HG02852 (cell line): Measurements from ENCODE around the gene AGPAT4.
"Not testable (repeated sequence)": the region's sequence is repeated elsewhere in the genome, so short reads cannot be mapped to it uniquely, and the experiment has no call there.

Experiments used
- ATAC-seq: cut with Tn5 transposase; IDR thresholded peaks from one replicate; pipeline ENCODE4 v1.9.1; 2021; ENCODE audit warnings: mild to moderate bottlenecking, moderate library complexity; ENCODE audit not compliant: unreplicated experiment

The AGPAT4 gene

DNA sequence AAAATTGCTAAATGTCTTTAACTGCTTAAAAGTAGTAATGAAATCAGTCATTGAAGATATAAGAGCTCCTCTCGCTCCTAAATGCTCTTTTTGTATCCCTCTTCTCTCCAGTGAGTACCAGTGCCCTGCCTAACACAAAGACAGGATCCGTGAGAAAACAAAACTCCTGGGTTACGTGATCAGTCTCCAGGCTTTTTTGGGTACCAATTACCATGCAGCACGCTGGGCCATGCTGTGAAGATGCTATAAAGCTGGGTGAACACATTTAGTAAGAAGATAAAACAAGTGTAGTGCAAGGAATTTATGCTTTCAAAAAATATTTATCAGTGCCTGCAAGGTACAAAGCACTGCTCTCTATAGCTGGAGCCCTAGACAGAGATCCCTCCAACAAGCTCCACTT, 66.7 kb downstream of the AGPAT4 start:
- ATAC-seq = no peak

DNA sequence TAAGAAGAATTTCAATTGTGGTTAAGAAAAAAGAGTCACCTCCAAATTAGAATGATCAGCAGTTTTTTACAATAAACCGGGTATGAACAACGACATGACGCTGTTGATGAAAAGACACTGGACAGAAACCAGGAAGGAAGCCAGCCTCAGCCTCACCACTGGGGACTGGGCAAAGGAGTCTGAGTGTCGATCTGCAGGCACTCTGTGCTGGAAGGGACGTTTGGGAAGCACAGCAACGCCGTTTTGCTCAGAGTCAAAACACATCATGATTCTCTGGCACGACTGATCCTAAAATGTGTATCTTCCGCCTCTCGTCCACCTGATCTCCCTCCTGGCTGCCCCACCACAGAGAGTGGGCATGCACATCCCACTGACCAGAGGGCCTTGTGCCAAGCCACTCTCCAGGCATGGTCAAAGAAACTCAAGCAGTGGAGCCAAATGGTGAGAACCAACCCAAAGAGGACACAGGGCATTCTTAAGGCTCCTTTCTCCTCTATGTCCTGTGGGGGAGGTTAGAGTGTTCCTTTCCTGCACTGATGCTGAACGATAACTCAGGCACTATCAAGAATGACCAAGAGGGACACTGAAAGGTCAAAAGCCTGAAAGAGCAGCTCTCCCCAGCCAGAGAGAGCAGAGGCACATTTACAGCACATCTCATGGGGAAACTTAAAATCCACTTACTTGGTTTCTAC, 68.8 kb downstream of the AGPAT4 start:
- ATAC-seq = no peak

DNA sequence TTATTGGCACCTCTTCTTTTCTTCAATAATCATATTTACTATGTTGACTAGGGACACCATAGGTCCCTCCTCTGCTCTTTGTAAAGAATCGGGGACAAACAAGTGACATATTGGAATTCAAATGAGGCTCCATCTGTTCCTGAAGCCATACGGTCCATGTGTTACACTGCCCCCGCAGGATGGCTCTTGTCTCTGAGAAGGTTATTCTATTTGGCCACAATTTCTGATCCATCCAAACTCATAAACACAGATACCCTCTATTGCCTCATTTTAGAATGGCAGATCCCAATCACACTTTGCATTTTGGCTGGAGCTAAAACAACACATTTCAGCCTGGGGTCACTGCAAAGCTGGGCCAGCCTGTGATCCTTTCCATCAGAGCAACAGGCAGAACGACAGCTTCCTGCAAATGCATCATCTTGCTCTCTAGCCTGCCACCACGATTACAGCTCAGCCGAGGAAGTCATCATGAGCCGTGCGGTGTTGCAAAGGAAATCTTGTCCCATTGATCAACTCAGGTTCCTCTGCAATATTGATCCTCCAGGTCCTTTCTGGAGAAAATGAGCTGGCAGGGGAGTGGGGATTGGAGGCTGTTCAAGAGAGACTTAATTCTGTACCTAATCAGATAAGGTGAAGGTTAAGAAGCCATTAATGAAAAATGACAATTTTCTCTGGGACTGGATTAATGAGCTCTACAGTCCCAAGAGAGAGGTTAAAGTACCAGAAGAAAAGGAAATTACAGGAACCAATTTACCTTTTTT, 73.1 kb downstream of the AGPAT4 start:
- no peak for ATAC-seq

DNA sequence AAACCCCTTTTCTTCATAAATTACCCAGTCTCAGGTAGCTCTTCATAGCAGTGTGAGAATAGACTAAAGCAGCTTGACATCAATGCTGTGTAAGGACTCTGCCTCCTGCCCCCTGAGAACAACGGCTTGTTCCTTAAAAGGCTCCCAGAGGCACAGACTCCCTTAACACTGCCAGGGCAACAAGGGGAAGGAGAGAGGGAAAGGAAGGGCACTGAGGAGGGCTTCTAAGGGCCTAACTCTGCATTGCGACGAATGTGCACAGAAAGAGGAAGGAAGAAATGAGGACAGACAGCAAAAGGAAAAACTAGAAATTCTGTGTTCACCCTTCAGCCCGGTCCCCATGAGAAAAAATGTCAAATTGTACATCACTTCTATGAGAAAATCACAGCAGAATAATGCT, 74.0 kb downstream of the AGPAT4 start:
- ATAC-seq = no peak

DNA sequence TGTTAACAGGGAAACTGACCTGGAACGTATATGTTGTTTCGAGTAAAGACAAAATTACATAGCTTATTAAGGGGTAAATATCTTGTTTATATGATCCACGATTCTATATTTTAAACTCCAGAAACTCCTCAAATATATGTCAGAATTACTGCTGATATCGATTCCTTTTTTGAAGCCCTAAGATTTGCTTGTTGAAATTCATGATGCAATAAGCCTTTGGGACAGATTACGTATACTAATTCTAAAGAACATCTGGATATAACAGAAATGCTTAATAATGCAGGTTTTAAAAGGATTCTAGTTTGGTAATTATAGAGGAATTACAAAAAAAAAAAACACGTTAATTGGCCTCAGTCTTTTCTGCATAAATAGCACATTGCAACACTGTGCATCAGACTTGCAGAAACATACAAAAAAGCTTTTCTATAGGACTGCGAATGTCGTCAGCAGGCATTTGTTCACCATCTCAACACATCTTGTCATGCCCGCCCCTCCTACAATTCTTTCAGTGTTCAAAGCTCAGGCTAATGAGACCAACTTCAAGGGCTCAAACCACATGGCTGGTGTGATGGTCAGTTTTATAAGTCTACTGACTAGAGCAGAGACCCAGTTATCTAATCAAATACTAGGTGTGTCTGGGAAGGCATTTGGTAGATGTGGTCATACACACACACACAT, 74.9 kb downstream of the AGPAT4 start:
- no peak for ATAC-seq

DNA sequence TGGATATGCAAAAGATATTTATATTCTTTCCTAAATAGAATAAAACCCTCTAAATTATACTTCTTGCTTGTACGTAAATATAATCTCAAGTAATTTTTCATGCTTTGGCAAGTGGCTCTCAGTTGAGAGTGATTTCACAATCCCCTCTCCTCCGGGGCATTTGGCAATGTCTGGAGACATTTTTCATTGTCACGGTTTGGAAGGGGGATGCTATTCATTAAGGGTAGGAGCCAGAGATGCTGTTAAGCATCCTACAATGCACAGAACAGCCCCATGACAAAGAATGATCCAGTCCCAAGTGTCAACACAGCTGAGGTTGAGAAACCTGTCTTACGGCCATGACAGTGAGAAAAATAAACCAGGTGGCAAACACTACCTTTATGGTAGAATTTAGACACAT, 75.7 kb downstream of the AGPAT4 start:
- no peak for ATAC-seq

DNA sequence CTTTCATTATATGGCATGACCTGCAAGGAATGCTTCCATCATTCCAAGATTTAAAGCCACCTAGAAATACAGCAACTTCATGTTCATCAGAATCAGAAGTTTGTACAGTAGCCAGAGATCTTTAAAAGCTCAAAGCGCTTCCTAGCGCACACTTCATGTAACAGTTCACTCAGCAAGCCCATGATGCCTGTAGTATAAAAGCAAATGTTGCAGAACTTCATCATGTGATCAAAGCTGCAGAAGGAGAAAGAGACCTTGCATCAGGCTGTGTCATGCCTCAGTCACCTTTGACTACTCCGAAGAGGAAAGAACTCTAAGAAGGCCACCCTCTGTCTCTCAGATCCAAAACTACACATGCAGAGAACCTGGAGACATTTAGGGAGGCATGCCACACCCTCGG, 78.5 kb downstream of the AGPAT4 start:
- ATAC-seq = no peak

DNA sequence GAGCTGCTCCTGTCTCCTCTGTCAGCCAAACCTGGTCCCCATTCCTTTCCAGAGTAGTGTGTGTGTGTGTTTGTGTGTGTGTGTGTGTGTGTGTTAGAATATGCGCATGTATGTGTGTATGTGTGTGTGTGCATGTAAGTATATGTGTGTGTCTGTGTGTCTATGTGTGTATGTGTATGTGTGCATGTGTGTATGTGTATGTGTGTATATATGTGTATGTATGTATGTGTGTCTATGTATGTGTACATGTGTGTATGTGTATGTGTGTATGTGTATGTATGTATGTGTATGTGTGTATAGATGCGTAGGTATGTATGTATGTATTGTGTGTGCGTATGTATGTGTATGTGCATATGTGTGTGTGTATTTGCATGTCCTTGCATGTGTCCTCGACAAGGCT, 79.5 kb downstream of the AGPAT4 start:
- no peak for ATAC-seq

DNA sequence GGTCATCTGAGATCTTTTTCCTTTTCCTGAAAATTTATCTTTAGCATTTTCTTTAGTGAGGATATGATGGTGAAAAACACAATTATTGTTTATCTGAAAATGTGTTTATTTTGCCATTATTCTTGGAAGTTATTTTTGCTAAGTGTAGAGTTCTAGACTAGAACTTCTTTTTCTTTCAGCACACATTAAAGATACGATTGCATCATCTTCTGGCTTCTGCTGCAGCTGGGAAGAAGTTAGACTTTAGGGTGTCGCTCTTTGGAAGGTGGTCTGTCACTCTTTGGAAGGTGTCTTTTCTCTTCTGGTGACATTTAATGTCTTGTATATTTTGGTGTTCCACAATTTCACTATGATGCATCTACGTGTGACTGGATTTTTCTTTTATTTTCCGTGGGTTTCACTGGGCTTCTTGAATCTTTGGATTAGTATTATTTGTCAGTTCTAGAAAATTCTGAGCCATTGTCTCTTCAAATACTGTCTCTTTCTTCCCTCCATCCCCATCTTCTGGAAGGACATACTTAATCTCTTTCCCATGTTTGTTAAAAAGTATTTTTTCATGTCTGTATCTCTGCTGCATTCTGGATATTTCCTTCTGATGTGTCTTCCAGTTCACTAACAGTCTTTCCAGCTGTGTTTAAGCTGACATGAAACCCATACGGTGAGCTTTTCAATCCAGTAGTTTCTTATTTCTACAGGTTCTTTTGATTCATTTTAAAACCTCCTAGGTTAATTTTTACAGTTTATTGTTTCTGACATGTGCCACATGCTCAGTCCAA, 81.0 kb downstream of the AGPAT4 start:
- ATAC-seq = no peak

DNA sequence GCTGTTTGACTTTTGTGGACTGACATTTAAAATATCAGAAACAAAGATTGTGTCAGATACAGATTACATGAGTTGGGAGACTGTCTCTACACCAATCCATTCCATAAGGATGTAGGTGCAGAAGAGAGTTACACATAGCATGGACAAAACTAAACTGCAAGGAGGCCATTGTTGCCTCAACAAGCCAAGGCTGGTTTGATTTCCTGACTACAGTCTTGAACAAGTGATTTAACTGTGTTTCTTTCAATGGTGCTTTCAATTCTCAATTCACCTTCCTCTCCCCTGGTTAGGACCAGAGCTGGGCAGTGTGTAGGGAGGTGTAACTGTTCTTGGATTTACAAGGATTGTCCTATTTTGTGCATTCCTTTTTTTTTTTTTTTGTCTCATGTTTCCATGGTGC, 82.2 kb downstream of the AGPAT4 start:
- no peak for ATAC-seq

DNA sequence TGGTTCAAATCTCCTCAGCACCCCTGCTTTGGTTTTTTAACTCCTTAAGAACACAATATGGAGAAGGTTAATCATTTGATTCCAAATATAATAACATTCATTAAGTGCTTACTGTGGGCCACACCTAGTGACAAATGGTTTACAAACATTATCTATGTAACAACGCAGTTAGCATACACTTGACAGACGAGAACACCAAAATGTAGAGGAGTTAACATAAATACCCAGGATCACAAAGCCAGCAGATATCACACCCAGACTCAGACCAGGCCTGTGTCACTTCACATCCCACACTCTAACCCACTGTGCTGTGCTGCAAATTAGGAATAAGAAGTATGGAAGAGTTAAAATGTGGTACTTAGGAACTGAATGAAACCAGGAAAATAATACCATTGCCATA, 82.9 kb downstream of the AGPAT4 start:
- ATAC-seq = no peak

DNA sequence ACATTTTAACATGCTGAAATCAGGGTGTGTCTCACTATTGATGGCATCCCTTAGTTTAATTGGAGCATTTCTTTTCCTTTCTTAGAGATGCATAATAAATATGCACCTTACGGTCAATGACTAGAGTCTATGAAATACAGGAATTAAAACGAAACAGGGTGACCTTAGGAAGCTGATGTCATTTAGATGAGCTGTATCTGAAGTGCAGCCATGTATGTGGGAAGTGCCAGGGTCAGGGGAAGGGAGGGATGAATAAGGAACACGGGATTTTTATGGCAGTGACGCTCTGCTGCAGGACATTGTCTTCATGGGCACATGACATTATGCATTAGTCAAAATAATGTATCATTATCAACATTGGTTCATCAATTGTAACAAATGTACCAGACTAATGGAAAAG, 84.0 kb downstream of the AGPAT4 start:
- no peak for ATAC-seq

DNA sequence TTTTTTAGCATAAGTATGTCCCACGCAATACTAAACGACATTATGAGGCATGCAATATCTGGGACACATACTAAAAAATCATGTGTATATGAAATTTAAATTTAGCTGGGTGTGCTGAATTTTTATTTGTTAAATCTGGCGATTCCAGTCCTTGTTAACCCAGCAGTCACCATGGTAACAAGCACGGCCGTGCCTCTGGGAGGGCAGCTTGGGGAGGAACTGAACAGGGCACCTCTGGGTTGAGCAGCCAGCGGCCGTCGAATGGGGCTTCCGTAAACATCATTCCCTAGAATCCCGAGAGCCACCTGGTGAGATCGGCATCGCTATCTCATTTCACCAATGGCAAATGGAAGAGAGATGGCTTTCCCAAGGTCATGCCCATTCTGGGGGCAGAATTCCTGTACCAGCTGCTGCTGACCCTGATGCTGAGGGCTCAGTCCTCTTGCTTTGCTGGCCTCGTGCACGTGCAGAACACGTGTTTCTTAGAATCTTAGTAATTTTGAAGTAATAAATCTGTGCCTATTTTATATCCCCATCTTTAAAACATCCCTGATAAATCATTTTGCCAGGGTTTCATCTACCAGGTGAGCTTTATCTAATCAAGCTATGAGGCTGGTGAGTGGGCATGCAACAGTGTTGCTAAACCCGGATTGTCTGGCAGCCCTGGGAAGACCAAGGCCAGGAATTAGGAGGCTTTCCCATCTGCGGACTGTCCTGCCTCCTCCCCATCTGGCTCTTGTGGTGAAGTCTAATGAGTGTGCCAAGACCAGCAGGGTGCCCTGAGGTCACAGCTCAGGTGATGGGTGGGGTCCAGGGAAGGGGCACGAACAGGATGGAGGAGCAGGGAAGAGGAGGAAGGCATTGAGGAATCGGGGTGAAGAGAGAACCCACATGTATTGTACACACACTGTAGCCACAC, 85.1 kb downstream of the AGPAT4 start:
- no peak for ATAC-seq

DNA sequence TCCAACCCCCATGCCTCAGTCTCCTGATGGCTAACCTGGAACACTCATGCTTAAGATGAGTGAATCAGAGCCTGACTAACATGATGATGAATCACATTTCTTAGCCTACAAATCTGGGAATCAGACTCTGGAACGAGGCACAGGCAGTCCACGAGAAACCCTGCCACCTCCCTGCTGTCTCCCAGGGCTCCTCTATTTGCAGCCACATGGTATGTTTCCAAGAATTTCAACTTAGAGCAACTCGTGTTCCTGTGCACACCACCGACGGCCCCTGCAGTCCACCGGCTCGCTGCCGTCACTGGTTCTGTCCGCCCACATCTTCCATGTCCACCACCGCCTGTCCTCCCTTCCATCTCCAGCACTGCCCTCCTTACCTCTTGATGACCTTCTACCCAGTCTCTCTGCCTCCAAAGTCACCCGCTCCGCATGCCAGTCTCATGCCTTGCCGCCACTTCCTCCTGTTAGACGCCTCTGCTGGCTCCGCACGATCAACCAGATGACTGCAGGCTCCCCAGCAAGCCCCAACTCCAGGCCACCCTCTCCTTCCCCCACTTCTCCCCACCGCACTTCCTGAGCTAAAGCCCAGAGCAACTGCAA, 87.6 kb downstream of the AGPAT4 start:
- no peak for ATAC-seq

DNA sequence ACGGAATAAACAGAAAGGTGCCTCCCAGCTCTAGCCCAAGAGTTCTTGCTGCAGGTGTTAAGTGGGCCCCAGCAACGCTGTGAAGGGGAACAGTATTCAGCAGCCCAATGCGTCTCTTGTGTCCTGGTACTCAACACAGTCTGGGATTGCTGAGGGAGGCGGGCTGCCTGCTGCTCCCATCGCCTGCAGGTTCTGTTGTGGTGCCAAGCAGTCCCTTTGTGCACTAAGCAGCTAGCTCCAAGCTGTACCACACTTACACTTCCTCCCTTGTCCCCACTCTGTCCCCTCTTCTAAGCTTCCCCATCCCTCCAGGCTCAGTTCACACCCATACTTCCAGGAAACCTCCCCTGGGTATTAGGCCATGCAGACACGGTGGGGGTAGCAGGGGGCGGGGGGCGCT, 92.7 kb downstream of the AGPAT4 start:
- no peak for ATAC-seq

DNA sequence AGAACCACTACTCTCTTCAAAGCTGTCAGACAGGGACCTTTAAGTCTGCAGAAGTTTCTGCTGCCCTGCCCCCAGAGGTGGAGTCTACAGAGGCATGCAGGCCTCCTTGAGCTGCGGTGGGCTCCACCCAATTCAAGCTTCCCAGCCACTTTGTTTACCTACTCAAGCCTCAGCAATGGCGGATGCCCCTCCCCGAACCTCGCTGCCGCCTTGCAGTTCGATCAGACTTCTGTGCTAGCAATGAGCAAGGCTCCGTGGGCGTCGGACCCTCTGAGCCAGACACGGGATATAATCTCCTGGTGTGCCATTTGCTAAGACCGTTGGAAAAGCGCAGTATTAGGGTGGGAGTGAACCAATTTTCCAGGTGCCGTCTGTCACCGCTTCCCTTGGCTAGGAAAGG, 95.7 kb downstream of the AGPAT4 start:
- ATAC-seq = not testable (repeated sequence)

DNA sequence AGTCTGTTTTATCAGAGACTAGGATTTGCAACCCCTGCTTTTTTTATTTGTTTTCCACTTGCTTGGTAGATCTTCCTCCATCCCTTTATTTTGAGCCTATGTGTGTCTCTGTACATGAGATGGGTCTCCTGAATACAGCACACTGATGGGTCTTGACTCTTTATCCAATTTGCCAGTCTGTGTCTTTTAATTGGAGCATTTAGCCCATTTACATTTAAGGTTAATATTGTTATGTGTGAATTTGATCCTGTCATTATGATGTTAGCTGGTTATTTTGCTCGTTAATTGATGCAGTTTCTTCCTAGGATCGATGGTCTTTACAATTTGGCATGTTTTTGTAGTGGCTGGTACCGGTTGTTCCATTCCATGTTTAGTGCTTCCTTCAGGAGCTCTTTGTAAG, 97.4 kb downstream of the AGPAT4 start:
- not testable (repeated sequence) for ATAC-seq

DNA sequence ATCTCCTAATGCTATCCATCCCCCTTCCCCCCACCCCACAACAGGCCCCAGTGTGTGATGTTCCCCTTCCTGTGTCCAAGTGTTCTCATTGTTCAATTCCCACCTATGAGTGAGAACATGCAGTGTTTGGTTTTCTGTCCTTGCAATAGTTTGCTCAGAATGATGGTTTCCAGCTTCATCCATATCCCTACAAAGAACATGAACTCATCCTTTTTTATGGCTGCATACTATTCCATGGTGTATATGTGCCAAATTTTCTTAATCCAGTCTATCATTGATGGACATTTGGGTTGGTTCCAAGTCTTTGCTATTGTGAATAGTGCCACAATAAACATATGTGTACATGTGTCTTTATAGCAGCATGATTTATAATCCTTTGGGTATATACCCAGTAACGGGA, 101.1 kb downstream of the AGPAT4 start:
- ATAC-seq = not testable (repeated sequence)

DNA sequence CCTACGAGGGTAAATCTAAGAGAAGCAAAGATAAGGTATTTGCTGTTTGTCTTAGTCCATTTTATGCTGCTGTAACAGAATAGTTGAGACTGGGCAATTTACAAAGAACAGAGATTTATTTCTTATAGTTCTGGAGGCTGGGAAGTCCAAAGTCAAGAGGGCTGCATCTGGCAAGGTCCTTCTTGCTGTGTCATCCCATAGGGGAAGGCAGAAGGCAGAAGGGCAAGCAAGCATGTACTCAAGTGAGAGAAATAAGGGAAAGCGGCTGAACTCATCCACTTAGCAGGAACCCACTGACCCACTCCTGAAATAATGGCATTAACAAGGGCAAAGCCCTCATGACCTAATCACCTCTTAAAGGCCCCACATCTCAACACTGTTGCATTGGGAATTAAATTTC, 102.7 kb downstream of the AGPAT4 start:
- ATAC-seq = no peak

DNA sequence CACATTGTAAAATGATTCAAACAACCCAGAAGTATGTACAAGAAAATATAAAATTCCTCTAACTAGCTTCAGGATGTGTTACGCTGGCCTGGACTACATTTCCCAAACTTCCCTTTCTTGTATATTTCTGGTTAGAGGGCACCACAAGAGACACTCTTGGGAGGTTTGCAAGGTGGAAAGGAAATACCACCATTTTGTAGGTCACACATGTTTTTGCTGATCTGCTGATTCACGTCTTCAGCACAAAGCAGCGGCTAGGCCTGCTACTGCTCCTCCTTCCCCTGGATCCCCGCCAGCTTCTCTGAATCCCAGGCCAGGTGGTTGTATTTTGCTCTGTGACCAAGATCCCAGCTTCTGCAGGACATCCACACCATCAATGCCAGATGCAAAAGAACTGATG, 104.2 kb downstream of the AGPAT4 start:
- no peak for ATAC-seq
